ENCODE results near the gene GOLGA2. TPM values are rescaled to one million over a fixed set of nuclear protein-coding genes. Genes with fewer than 3 reads are reported as not detected.

GOLGA2 gene
- total and polyA plus RNA-seq, 9 donors = 78.6 to 109 (median 91.6) TPM

DNA sequence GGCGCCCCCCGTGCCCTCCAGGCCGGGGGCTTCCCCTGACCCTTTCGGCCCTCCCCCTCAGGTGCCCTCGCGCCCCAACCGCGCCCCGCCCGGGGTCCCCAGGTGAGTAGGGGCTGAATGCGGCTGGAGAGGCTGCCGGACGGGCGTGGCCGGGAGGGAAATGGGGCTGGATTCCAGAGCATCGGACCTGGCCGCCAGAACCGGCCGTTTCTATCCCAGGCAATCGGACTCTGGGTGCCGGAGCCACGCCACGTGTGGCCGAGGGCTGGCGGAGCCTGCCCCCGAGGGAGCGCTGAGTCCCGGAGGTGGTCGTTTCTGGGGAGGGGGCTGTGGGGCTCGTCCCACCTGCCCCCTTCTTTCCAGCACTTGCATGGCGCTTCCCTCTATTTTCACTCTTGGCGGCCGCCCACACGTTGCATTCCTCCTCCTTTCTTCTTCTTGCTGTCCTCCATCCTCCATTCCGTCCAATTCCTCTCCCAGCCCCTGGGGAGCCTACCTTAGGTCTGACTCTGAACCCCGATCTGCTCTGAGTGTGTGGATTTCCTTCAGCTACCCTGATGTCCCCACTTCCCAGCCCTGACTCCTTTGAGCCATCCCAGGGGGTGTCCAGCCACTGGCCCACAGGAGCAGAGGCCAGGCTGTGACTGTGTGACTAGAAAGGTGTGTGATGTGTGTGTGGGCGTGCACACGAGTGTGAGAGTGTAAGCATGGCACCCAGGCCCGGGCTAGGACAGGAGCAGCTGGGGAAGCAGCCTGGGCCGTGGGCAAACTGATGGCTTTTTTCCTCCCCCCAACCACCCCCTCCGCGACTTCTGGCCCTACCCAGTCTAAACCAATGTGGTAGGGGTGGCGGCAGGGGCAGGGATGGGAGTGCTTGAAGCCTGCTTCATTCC lies 24.7 kb downstream of the GOLGA2 start:
- H3K4me1 ChIP-seq (ENCODE audit: control insufficient read depth, insufficient read depth, low read length) = peaks cover 35% of the 10 kb centered on the region
- DNase-seq = no peak
- peaks cover 3% of the 10 kb centered on the region for H3K27me3 ChIP-seq (ENCODE audit: control insufficient read depth, insufficient read depth, low read length)
- 21% methylated on average over 16 of the region's 43 CpGs for WGBS (ENCODE audit: insufficient coverage)
- peak overlapping the region; percentile 17 for H3K4me3 ChIP-seq (ENCODE audit: low read length)
- H3K27ac ChIP-seq (ENCODE audit: low read length) = peak overlapping the region; percentile 29
- peaks cover 42% of the 10 kb centered on the region for H3K36me3 ChIP-seq (ENCODE audit: control insufficient read depth, insufficient read depth, low read length)
- no peaks in the 10 kb centered on the region for H3K9me3 ChIP-seq (replicated peaks; ENCODE audit: control insufficient read depth, low read depth, low read length)

DNA sequence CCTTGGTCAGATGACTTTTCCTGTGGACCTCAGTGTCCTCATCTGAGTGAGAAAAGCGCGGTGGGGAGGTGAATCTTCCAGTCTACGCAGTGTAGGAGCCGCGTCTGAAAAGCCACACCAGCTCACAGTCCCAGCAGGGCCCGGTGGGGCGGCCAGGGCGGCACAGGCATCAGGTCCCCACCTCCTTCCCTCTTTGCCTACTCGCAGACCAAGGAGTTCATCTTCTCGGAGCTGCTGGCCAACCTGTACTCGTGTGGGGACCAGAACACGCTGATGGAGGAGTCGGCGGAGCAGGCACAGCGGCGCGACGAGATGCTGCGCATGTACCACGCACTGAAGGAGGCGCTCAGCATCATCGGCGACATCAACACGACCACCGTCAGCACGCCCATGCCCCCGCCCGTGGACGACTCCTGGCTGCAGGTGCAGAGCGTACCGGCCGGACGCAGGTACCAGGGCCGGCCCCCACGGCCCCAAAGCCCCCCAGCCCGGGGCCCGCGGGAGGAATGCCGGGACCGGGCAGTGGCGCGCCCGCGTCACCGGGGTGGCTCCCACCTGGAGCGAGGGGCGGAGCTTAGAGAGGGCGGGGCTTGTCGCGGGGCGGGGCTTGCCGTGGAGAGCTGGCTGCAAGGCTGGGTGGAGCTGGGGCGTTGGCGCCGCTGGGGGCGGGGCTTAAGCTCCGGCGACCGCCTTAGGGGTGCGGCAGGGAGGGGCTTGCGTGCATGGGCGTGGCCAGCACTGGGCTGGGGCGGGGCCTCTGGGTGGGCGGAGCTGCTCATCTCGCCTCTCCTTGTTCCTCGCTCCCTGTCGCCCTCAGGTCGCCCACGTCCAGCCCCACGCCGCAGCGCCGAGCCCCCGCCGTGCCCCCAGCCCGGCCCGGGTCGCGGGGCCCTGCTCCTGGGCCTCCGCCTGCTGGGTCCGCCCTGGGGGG lies 25.6 kb downstream of the GOLGA2 start:
- Histone ChIP-seq H3K4me3 (ENCODE audit: low read length) (peak overlapping the region; percentile 17), H3K4me1 (ENCODE audit: control insufficient read depth, insufficient read depth, low read length) (peaks cover 42% of the 10 kb centered on the region), H3K36me3 (ENCODE audit: control insufficient read depth, insufficient read depth, low read length) (peaks cover 35% of the 10 kb centered on the region), H3K9me3 (replicated peaks; ENCODE audit: control insufficient read depth, low read depth, low read length) (no peaks in the 10 kb centered on the region), H3K27me3 (ENCODE audit: control insufficient read depth, insufficient read depth, low read length) (peaks cover 3% of the 10 kb centered on the region), H3K27ac (ENCODE audit: low read length) (no peak overlapping the region)
- 26% methylated on average over 75 of the region's 81 CpGs for whole genome bisulfite sequencing (ENCODE audit: insufficient coverage)
- peak; percentile 74 for DNase-seq

DNA sequence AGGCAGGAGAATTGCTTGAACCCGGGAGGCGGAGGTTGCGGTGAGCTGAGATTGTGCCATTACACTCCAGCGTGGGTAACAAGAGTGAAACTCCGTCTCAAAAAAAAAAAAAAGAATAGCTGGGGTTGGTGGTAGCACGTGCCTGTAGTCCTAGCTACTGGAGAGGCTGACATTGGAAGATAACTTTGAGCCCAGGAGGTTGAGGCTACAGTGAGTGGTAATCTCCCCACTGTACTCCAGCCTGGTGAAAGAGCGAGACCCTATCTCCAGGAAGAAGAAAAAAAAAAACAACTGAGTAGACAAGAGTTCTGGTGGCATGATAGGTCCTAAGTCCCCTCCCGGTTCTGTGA lies 26.3 kb downstream of the GOLGA2 start:
- 72% methylated on average over 3 of the region's 8 CpGs for WGBS (ENCODE audit: insufficient coverage)
- peaks cover 41% of the 10 kb centered on the region for H3K4me1 ChIP-seq (ENCODE audit: control insufficient read depth, insufficient read depth, low read length)
- peaks cover 30% of the 10 kb centered on the region for H3K36me3 ChIP-seq (ENCODE audit: control insufficient read depth, insufficient read depth, low read length)
- DNase-seq = no peak
- no peak overlapping the region for H3K27ac ChIP-seq (ENCODE audit: low read length)
- H3K27me3 ChIP-seq (ENCODE audit: control insufficient read depth, insufficient read depth, low read length) = peaks cover 3% of the 10 kb centered on the region
- no peaks in the 10 kb centered on the region for H3K9me3 ChIP-seq (replicated peaks; ENCODE audit: control insufficient read depth, low read depth, low read length)
- no peak overlapping the region for H3K4me3 ChIP-seq (ENCODE audit: low read length)

DNA sequence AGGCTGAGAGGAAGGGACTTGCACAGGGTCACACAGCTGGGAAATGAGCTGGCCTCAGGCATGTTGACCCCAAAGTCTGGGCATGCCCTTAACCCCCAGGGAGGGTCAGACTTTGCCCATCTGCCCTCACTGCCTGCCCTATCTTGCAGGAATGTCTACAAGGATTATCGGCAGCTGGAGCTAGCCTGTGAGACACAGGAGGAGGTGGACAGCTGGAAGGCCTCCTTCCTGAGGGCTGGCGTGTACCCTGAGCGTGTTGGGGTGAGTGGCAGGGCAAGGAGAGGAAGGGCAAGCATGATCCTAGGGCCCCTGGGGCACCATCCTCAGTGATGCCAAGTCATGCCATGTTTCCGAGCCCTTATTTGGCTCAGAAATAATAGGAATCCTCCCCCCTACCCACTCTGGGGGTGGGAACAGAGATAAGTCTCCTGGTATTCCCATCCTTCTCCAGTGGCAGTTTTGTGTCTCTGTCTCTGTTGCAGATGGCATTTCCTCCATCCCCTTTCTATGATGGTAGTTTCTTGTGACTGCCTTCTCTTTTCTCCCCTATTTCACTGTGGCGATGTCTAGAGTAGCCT lies 28.5 kb downstream of the GOLGA2 start:
- no peak for DNase-seq
- Histone ChIP-seq H3K27ac (ENCODE audit: low read length) (no peak overlapping the region), H3K4me1 (ENCODE audit: control insufficient read depth, insufficient read depth, low read length) (peaks cover 55% of the 10 kb centered on the region)

DNA sequence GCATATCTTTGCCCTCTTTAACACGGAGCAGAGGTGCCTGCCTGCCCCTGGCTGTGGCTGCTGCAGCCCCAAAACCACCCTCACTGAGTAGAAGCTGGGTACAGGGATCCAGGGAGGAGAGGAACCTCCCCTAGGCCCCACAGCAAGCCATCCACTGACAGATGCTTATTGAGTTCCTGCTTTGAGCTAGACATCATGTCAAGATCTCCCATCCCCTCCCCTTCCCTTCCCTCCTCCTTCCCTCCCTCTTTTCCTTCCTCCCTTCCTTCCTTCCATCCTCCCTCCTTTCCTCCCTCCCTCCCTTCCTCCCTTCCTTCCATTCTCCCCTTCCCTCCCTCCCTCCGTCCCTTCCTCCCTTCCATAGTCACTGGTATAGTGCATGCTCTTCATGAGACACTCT lies 29.3 kb downstream of the GOLGA2 start:
- 60% methylated on average over 2 of the region's 2 CpGs for WGBS (ENCODE audit: insufficient coverage)
- H3K27me3 ChIP-seq (ENCODE audit: control insufficient read depth, insufficient read depth, low read length) = peaks cover 3% of the 10 kb centered on the region
- no peak overlapping the region for H3K4me3 ChIP-seq (ENCODE audit: low read length)
- H3K4me1 ChIP-seq (ENCODE audit: control insufficient read depth, insufficient read depth, low read length) = peaks cover 56% of the 10 kb centered on the region
- no peak for DNase-seq
- H3K27ac ChIP-seq (ENCODE audit: low read length) = peak overlapping the region; percentile 83
- no peaks in the 10 kb centered on the region for H3K9me3 ChIP-seq (replicated peaks; ENCODE audit: control insufficient read depth, low read depth, low read length)
- H3K36me3 ChIP-seq (ENCODE audit: control insufficient read depth, insufficient read depth, low read length) = peaks cover 25% of the 10 kb centered on the region

More for the DNA sequence above, 28.5 kb downstream of the GOLGA2 start:
- 48% methylated on average over 3 of the region's 5 CpGs for WGBS (ENCODE audit: insufficient coverage)
- no peak overlapping the region for H3K4me3 ChIP-seq (ENCODE audit: low read length)
- H3K36me3 ChIP-seq (ENCODE audit: control insufficient read depth, insufficient read depth, low read length) = peaks cover 30% of the 10 kb centered on the region
- H3K27me3 ChIP-seq (ENCODE audit: control insufficient read depth, insufficient read depth, low read length) = peaks cover 3% of the 10 kb centered on the region
- no peaks in the 10 kb centered on the region for H3K9me3 ChIP-seq (replicated peaks; ENCODE audit: control insufficient read depth, low read depth, low read length)

DNA sequence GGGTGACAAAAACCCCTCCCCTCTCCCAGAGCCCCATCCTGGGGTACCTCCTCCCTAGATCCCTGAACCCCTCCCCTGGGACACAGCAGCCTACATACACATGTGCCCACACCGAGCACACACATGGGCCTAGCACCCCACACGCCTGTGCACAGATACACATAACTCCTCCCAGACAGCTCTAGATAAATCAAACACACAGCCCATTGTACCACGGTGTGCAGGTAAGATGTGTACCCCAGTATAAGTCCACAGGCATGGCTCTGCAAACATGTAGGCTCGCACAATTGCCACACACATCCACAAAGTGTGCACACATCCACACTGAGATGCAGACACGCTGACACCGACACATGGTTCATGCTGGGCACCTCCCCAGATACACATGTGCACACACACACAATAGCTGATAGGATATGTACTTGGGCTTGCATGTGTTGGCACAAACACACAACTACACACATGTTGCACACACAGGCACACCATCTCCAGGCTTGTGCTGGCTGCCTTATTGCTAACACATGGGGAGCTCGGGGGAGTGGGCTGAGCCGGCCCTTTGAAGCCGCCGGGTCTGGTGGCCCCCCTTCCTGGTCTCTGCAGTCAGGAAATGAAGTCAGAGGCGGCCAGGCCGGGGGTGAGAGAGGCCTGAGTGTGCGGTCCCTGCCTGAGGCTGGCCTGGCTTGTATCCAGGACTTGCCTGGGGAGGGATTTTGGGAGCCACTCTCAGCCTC lies 30.2 kb downstream of the GOLGA2 start:
- 12% methylated on average over 8 of the region's 13 CpGs for WGBS (ENCODE audit: insufficient coverage)
- H3K9me3 ChIP-seq (replicated peaks; ENCODE audit: control insufficient read depth, low read depth, low read length) = no peaks in the 10 kb centered on the region
- H3K4me1 ChIP-seq (ENCODE audit: control insufficient read depth, insufficient read depth, low read length) = peaks cover 54% of the 10 kb centered on the region
- peaks cover 3% of the 10 kb centered on the region for H3K27me3 ChIP-seq (ENCODE audit: control insufficient read depth, insufficient read depth, low read length)
- peak overlapping the region; percentile 83 for H3K27ac ChIP-seq (ENCODE audit: low read length)
- peaks cover 26% of the 10 kb centered on the region for H3K36me3 ChIP-seq (ENCODE audit: control insufficient read depth, insufficient read depth, low read length)
- no peak overlapping the region for H3K4me3 ChIP-seq (ENCODE audit: low read length)
- DNase-seq = peak; percentile 92

DNA sequence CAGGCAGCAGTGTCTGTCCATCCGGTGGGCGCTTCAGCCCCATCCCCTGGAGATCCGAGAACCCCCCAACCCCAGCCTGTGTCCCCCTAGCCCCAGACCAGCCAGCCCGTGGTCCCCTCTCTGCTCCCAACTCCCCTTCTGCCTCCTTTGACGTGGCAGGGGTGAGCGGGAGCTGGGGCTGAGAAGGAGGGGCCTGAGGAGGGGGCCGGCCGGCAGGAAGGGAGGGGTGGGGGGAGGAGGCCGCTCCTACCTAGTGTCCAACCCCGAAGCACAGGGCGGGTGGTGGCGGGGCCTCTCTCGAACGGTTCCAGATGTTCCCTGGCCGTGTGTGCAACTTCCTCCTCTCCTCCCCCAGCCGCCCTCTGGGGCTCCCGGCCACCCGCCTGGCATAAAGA lies 31.0 kb downstream of the GOLGA2 start:
- WGBS (ENCODE audit: insufficient coverage) = no CpG with 5 or more reads among the region's 18 CpGs
- peak overlapping the region; percentile 58 for H3K4me3 ChIP-seq (ENCODE audit: low read length)
- H3K4me1 ChIP-seq (ENCODE audit: control insufficient read depth, insufficient read depth, low read length) = peaks cover 54% of the 10 kb centered on the region
- peaks cover 1% of the 10 kb centered on the region for H3K27me3 ChIP-seq (ENCODE audit: control insufficient read depth, insufficient read depth, low read length)
- H3K27ac ChIP-seq (ENCODE audit: low read length) = peak overlapping the region; percentile 98
- peak; percentile 98 for DNase-seq
- no peaks in the 10 kb centered on the region for H3K9me3 ChIP-seq (replicated peaks; ENCODE audit: control insufficient read depth, low read depth, low read length)
- H3K36me3 ChIP-seq (ENCODE audit: control insufficient read depth, insufficient read depth, low read length) = peaks cover 31% of the 10 kb centered on the region

DNA sequence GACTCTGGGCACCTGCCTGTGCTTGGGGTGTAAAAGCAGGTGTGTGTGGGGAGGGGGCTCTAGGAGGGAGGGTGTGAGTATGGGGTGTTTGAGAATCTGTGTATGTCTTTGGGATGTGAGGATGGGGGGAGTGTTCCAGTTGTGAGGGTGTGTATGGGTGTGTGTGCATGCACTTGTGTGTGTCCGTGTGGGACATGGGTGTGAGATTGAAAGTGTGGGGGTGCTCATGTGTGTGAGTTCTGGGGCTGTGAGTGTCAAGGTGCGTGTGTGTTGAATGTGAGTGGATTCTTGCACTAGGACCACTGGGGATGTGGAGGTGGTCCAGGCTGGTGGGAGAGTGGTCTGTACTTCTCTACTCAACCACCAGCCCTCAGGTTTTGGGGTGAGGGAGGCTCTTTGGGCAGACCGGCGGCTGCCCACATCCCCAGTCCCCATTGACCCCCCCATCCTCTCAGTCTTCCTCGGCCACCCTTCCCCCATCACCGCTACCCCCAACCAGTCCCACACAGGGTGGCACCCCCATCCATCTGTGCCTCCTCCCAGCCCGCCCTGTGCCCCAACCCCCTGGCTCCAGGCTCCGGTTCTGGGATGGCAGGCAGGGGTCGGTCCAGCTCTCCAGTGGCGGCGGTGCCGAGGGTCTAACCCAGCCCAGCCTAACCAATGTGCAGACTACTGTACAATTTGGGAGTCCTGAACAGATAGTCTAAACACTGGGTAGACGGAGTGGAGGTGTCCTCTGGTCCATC lies 31.5 kb downstream of the GOLGA2 start:
- H3K27me3 ChIP-seq (ENCODE audit: control insufficient read depth, insufficient read depth, low read length) = no peaks in the 10 kb centered on the region
- peak; percentile 80 for DNase-seq
- peak overlapping the region; percentile 58 for H3K4me3 ChIP-seq (ENCODE audit: low read length)
- peak overlapping the region; percentile 98 for H3K27ac ChIP-seq (ENCODE audit: low read length)
- H3K4me1 ChIP-seq (ENCODE audit: control insufficient read depth, insufficient read depth, low read length) = peaks cover 54% of the 10 kb centered on the region
- WGBS (ENCODE audit: insufficient coverage) = 9% methylated on average over 4 of the region's 13 CpGs
- no peaks in the 10 kb centered on the region for H3K9me3 ChIP-seq (replicated peaks; ENCODE audit: control insufficient read depth, low read depth, low read length)
- H3K36me3 ChIP-seq (ENCODE audit: control insufficient read depth, insufficient read depth, low read length) = peaks cover 31% of the 10 kb centered on the region
